GM23338 (cell line): ENCODE results near the gene G6PD. TPM values are rescaled to one million over a fixed set of nuclear protein-coding genes. Genes with fewer than 3 reads are reported as not detected.

ENCODE experiments used
- ATAC-seq: fragments of 200-7000 bp; cut with Tn5 transposase; 3 replicates; pipeline ENCODE4 v1.9.1; 2020
- DNase-seq: peaks from one replicate; pipeline ENCODE4 v3.0.0-alpha.2; 2015; ENCODE audit warnings: low spot score
- H2AFZ ChIP-seq: fragments of 200-600 bp; sonication (generic); 2 replicates; pipeline ENCODE4 v1.8.0; 2016; ENCODE audit warnings: antibody characterized with exemption, mild to moderate bottlenecking, moderate library complexity
- H3F3A ChIP-seq: fragments of 200-600 bp; sonication (generic); replicated peaks from 2 replicates; pipeline ENCODE4 v1.8.0; 2017; ENCODE audit warnings: antibody characterized with exemption, mixed run types, low read depth
- H3K27ac ChIP-seq: fragments of 200-600 bp; sonication (generic); 2 replicates; pipeline ENCODE4 v1.6.1; 2016; ENCODE audit warnings: low read depth
- H3K27me3 ChIP-seq: fragments of 200-600 bp; sonication (generic); 2 replicates; pipeline ENCODE4 v1.8.0; 2016; ENCODE audit warnings: mild to moderate bottlenecking, mixed run types, moderate library complexity; ENCODE audit not compliant: insufficient read depth
- H3K36me3 ChIP-seq: fragments of 200-600 bp; sonication (generic); 2 replicates; pipeline ENCODE4 v1.8.0; 2016; ENCODE audit warnings: mild to moderate bottlenecking; ENCODE audit not compliant: insufficient read depth
- H3K4me1 ChIP-seq: fragments of 200-600 bp; sonication (generic); 2 replicates; pipeline ENCODE4 v1.8.0; 2016; ENCODE audit warnings: mild to moderate bottlenecking, moderate library complexity; ENCODE audit not compliant: insufficient read depth
- H3K4me2 ChIP-seq: fragments of 200-600 bp; sonication (generic); 2 replicates; pipeline ENCODE4 v1.7.1; 2017; ENCODE audit warnings: mixed run types
- H3K4me3 ChIP-seq: fragments of 200-600 bp; sonication (generic); 2 replicates; pipeline ENCODE4 v1.6.1; 2016; ENCODE audit warnings: mixed run types
- H3K79me2 ChIP-seq: fragments of 200-600 bp; sonication (generic); replicated peaks from 2 replicates; pipeline ENCODE4 v1.8.0; 2017; ENCODE audit warnings: mild to moderate bottlenecking; ENCODE audit not compliant: insufficient read depth
- H3K9me2 ChIP-seq: fragments of 200-600 bp; sonication (generic); 2 replicates; pipeline ENCODE4 v1.8.0; 2017; ENCODE audit not compliant: insufficient read depth
- H4K20me1 ChIP-seq: fragments of 200-600 bp; sonication (generic); replicated peaks from 2 replicates; pipeline ENCODE4 v1.8.0; 2017; ENCODE audit warnings: mild to moderate bottlenecking; ENCODE audit not compliant: insufficient read depth
- H3K27ac Mint-ChIP-seq: 2 replicates; pipeline ENCODE4 v1.8.0; 2020; ENCODE audit warnings: inconsistent platforms, mild to moderate bottlenecking, moderate library complexity, mixed read lengths
- H3K27me3 Mint-ChIP-seq: 3 replicates; pipeline ENCODE4 v1.8.0; 2022; ENCODE audit warnings: low read depth, mild to moderate bottlenecking, moderate library complexity, mixed read lengths, inconsistent platforms; ENCODE audit not compliant: insufficient read depth, poor library complexity
- H3K36me3 Mint-ChIP-seq: 3 replicates; pipeline ENCODE4 v1.8.0; 2021; ENCODE audit warnings: low read depth, mild to moderate bottlenecking, inconsistent platforms, moderate library complexity, mixed read lengths
- H3K4me1 Mint-ChIP-seq: 3 replicates; pipeline ENCODE4 v1.8.0; 2020; ENCODE audit warnings: mild to moderate bottlenecking, inconsistent platforms, mixed read lengths
- H3K4me3 Mint-ChIP-seq: 3 replicates; pipeline ENCODE4 v1.8.0; 2021; ENCODE audit warnings: moderate library complexity, mild to moderate bottlenecking, inconsistent platforms, mixed read lengths
- H3K9me3 Mint-ChIP-seq: 3 replicates; pipeline ENCODE4 v1.8.0; 2020; ENCODE audit warnings: moderate library complexity, mild to moderate bottlenecking, inconsistent platforms, mixed read lengths
- JUNB ChIP-seq: IDR thresholded peaks from one replicate; pipeline ENCODE4 v1.6.1; 2016; ENCODE audit warnings: antibody characterized with exemption; ENCODE audit not compliant: unreplicated experiment
- POLR2AphosphoS5 ChIP-seq: IDR thresholded peaks from 2 replicates; pipeline ENCODE4 v1.6.1; 2016; ENCODE audit warnings: antibody characterized with exemption, low read depth
- STAT1 ChIP-seq: IDR thresholded peaks from one replicate; pipeline ENCODE4 v1.6.1; 2016; ENCODE audit warnings: antibody characterized with exemption; ENCODE audit not compliant: unreplicated experiment
- ZNF114 ChIP-seq: fragments of 250-450 bp; sonication (Bioruptor Pico); IDR thresholded peaks from 2 replicates; pipeline ENCODE4 v1.5.0; 2020; ENCODE audit warnings: mild to moderate bottlenecking, moderate library complexity
- polyA plus RNA-seq: library from polyadenylated mRNA; unstranded; fragments of >200 nt; fragmentation: Nextera tagmentation; extraction: Ambion mirVana; gene quantifications from 2 replicates; pipeline ENCODE4 v1.2.1, GENCODE V29; 2016
- total RNA-seq: library from RNA; depleted of rRNA; stranded (reverse); fragments of >200 nt; shearing (Covaris generic); gene quantifications from 2 replicates; pipeline ENCODE4 v1.2.3, GENCODE V29; 2014
- TF ChIP-seq, protein P1 (sequence below): IDR thresholded peaks from 2 replicates; pipeline ENCODE4 v1.6.1; 2016; ENCODE audit warnings: antibody characterized with exemption
- TF ChIP-seq, protein P2 (sequence below): fragments of 250-450 bp; sonication (Bioruptor Pico); IDR thresholded peaks from 2 replicates; pipeline ENCODE4 v1.5.0; 2020; ENCODE audit warnings: mild to moderate bottlenecking, moderate library complexity
- TF ChIP-seq, protein P3 (sequence below), 2 experiments: fragments of 200-600 bp in 1 of 2; sonication (generic) in 1 of 2; conservative IDR thresholded peaks; 2 replicates each; pipeline versions ENCODE4 v1.5.1 to v1.6.1; 2016 to 2017; ENCODE audit warnings: antibody characterized with exemption in 2 of 2, low read depth in 2 of 2, mild to moderate bottlenecking in 2 of 2, moderate library complexity in 1 of 2

The G6PD gene
- total and polyA plus RNA-seq, 2 experiments from 2014 or later = 14.4 to 66.7 TPM

DNA sequence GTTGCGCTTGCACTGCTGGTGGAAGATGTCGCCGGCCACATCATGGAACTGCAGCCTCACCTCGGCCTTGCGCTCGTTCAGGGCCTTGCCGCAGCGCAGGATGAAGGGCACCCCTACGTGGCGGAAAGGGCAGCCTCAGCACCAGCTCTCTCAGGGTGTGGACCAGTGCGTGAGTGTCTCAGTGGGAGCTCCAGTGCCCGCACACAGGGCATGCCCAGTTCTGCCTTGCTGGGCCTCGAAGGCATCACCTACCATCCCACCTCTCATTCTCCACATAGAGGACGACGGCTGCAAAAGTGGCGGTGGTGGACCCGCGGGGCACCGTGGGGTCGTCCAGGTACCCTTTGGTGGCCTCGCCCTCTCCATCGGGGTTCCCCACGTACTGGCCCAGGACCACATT, 14.0 kb downstream of the G6PD start:
- Mint-ChIP-seq H3K4me3 (no peak overlapping the region), H3K27ac (no peak overlapping the region), H3K27me3 (peaks cover 17% of the 10 kb centered on the region)

More for the DNA sequence above, 14.0 kb downstream of the G6PD start:
- H3K4me1 ChIP-seq = no peaks in the 10 kb centered on the region
- H3K79me2 ChIP-seq = no peaks in the 10 kb centered on the region
- H3K4me2 ChIP-seq = no peak overlapping the region
- Mint-ChIP-seq H3K4me1 (no peaks in the 10 kb centered on the region), H3K9me3 (no peaks in the 10 kb centered on the region), H3K36me3 (peaks cover 24% of the 10 kb centered on the region; the same call in 2 of the 3 replicates)
- no peak overlapping the region for H3K4me3 ChIP-seq
- H3K27me3 ChIP-seq = no peaks in the 10 kb centered on the region
- no peaks in the 10 kb centered on the region for H3F3A ChIP-seq
- DNase-seq (no peak), ATAC-seq (no peak)
- no peak overlapping the region for H2AFZ ChIP-seq
- H3K9me2 ChIP-seq = no peaks in the 10 kb centered on the region
- no peaks in the 10 kb centered on the region for H4K20me1 ChIP-seq
- H3K27ac ChIP-seq = no peak overlapping the region
- H3K36me3 ChIP-seq = no peaks in the 10 kb centered on the region; the same call in 1 of the 2 replicates
- TF ChIP-seq, protein P1, sequence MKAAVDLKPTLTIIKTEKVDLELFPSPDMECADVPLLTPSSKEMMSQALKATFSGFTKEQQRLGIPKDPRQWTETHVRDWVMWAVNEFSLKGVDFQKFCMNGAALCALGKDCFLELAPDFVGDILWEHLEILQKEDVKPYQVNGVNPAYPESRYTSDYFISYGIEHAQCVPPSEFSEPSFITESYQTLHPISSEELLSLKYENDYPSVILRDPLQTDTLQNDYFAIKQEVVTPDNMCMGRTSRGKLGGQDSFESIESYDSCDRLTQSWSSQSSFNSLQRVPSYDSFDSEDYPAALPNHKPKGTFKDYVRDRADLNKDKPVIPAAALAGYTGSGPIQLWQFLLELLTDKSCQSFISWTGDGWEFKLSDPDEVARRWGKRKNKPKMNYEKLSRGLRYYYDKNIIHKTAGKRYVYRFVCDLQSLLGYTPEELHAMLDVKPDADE = no peak
- TF ChIP-seq, protein P2, sequence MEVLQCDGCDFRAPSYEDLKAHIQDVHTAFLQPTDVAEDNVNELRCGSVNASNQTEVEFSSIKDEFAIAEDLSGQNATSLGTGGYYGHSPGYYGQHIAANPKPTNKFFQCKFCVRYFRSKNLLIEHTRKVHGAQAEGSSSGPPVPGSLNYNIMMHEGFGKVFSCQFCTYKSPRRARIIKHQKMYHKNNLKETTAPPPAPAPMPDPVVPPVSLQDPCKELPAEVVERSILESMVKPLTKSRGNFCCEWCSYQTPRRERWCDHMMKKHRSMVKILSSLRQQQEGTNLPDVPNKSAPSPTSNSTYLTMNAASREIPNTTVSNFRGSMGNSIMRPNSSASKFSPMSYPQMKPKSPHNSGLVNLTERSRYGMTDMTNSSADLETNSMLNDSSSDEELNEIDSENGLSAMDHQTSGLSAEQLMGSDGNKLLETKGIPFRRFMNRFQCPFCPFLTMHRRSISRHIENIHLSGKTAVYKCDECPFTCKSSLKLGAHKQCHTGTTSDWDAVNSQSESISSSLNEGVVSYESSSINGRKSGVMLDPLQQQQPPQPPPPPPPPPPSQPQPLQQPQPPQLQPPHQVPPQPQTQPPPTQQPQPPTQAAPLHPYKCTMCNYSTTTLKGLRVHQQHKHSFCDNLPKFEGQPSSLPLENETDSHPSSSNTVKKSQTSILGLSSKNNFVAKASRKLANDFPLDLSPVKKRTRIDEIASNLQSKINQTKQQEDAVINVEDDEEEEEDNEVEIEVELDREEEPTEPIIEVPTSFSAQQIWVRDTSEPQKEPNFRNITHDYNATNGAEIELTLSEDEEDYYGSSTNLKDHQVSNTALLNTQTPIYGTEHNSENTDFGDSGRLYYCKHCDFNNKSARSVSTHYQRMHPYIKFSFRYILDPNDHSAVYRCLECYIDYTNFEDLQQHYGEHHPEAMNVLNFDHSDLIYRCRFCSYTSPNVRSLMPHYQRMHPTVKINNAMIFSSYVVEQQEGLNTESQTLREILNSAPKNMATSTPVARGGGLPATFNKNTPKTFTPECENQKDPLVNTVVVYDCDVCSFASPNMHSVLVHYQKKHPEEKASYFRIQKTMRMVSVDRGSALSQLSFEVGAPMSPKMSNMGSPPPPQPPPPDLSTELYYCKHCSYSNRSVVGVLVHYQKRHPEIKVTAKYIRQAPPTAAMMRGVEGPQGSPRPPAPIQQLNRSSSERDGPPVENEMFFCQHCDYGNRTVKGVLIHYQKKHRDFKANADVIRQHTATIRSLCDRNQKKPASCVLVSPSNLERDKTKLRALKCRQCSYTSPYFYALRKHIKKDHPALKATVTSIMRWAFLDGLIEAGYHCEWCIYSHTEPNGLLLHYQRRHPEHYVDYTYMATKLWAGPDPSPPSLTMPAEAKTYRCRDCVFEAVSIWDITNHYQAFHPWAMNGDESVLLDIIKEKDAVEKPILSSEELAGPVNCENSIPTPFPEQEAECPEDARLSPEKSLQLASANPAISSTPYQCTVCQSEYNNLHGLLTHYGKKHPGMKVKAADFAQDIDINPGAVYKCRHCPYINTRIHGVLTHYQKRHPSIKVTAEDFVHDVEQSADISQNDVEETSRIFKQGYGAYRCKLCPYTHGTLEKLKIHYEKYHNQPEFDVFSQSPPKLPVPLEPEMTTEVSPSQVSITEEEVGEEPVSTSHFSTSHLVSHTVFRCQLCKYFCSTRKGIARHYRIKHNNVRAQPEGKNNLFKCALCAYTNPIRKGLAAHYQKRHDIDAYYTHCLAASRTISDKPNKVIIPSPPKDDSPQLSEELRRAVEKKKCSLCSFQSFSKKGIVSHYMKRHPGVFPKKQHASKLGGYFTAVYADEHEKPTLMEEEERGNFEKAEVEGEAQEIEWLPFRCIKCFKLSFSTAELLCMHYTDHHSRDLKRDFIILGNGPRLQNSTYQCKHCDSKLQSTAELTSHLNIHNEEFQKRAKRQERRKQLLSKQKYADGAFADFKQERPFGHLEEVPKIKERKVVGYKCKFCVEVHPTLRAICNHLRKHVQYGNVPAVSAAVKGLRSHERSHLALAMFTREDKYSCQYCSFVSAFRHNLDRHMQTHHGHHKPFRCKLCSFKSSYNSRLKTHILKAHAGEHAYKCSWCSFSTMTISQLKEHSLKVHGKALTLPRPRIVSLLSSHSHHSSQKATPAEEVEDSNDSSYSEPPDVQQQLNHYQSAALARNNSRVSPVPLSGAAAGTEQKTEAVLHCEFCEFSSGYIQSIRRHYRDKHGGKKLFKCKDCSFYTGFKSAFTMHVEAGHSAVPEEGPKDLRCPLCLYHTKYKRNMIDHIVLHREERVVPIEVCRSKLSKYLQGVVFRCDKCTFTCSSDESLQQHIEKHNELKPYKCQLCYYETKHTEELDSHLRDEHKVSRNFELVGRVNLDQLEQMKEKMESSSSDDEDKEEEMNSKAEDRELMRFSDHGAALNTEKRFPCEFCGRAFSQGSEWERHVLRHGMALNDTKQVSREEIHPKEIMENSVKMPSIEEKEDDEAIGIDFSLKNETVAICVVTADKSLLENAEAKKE (CRISPR knock-in tag) = no peak
- TF ChIP-seq ZNF114 (CRISPR knock-in tag) (no peak), POLR2AphosphoS5 (no peak), STAT1 (no peak), JUNB (no peak)
- TF ChIP-seq, protein P3, sequence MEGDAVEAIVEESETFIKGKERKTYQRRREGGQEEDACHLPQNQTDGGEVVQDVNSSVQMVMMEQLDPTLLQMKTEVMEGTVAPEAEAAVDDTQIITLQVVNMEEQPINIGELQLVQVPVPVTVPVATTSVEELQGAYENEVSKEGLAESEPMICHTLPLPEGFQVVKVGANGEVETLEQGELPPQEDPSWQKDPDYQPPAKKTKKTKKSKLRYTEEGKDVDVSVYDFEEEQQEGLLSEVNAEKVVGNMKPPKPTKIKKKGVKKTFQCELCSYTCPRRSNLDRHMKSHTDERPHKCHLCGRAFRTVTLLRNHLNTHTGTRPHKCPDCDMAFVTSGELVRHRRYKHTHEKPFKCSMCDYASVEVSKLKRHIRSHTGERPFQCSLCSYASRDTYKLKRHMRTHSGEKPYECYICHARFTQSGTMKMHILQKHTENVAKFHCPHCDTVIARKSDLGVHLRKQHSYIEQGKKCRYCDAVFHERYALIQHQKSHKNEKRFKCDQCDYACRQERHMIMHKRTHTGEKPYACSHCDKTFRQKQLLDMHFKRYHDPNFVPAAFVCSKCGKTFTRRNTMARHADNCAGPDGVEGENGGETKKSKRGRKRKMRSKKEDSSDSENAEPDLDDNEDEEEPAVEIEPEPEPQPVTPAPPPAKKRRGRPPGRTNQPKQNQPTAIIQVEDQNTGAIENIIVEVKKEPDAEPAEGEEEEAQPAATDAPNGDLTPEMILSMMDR (conservative IDR thresholded peaks at IDR 0.05; ENCODE audit: low read depth in 2 of 2) = no peak
